PFSK-1 (cell line): ENCODE measurements around the gene CEP55.

Source experiments
- FOXP2 ChIP-seq: optimal IDR thresholded peaks from 2 replicates; pipeline ENCODE3; 2011; ENCODE audit warnings: borderline replicate concordance, control low read depth, inconsistent platforms; ENCODE audit not compliant: insufficient read depth; ENCODE audit errors: extremely low read length, extremely low read depth
- POLR2AphosphoS5 ChIP-seq: IDR thresholded peaks from 2 replicates; pipeline ENCODE4 v1.6.1; 2012; ENCODE audit warnings: low read depth, mild to moderate bottlenecking, control low read depth, low read length, moderate library complexity
- SIN3A ChIP-seq: IDR thresholded peaks from 2 replicates; pipeline ENCODE4 v1.6.1; 2012; ENCODE audit warnings: mild to moderate bottlenecking, low read length, moderate library complexity, borderline replicate concordance; ENCODE audit not compliant: insufficient read depth
- TAF1 ChIP-seq: IDR thresholded peaks from 2 replicates; pipeline ENCODE4 v1.6.1; 2012; ENCODE audit warnings: low read length, control low read depth, borderline replicate concordance; ENCODE audit not compliant: insufficient read depth
- TF ChIP-seq, protein P1 (sequence below), 2 experiments: IDR thresholded peaks; 2 replicates each; pipeline versions ENCODE4 v1.6.1 to v1.8.0; 2011 to 2012; ENCODE audit warnings: low read depth in 2 of 2, low read length in 2 of 2, control low read depth in 1 of 2, inconsistent platforms in 1 of 2, mild to moderate bottlenecking in 1 of 2, moderate library complexity in 1 of 2; ENCODE audit not compliant: insufficient read depth in 1 of 2

Gene CEP55

DNA sequence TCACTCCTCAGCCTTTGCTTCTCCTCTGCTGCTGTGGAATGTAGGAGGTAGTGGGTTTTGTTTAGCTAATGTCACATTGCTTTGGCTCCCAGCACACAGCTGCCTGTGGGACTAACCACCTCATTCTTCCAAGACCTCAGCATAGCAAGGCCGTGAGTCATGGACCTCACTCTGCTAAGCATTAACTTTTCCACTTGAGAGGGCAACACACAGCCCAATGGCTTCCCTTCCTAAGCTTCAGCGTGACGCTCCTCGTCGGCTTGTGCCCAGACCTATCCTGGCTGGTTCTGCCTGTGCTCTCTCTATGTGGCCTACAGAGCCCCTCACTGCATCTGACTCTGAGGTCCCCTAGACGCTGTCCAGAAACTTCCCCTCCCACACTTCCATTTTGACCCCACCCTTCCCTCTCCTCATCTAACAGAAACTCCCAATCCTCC, 37.6 kb upstream of the CEP55 start:
- TF ChIP-seq SIN3A (no peak), POLR2AphosphoS5 (no peak), FOXP2 (no peak)
- TF ChIP-seq, protein P1, sequence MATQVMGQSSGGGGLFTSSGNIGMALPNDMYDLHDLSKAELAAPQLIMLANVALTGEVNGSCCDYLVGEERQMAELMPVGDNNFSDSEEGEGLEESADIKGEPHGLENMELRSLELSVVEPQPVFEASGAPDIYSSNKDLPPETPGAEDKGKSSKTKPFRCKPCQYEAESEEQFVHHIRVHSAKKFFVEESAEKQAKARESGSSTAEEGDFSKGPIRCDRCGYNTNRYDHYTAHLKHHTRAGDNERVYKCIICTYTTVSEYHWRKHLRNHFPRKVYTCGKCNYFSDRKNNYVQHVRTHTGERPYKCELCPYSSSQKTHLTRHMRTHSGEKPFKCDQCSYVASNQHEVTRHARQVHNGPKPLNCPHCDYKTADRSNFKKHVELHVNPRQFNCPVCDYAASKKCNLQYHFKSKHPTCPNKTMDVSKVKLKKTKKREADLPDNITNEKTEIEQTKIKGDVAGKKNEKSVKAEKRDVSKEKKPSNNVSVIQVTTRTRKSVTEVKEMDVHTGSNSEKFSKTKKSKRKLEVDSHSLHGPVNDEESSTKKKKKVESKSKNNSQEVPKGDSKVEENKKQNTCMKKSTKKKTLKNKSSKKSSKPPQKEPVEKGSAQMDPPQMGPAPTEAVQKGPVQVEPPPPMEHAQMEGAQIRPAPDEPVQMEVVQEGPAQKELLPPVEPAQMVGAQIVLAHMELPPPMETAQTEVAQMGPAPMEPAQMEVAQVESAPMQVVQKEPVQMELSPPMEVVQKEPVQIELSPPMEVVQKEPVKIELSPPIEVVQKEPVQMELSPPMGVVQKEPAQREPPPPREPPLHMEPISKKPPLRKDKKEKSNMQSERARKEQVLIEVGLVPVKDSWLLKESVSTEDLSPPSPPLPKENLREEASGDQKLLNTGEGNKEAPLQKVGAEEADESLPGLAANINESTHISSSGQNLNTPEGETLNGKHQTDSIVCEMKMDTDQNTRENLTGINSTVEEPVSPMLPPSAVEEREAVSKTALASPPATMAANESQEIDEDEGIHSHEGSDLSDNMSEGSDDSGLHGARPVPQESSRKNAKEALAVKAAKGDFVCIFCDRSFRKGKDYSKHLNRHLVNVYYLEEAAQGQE (IDR thresholded peaks at IDR 0.05; ENCODE audit: insufficient read depth in 1 of 2, low read depth in 2 of 2, low read length in 2 of 2): no peak

DNA sequence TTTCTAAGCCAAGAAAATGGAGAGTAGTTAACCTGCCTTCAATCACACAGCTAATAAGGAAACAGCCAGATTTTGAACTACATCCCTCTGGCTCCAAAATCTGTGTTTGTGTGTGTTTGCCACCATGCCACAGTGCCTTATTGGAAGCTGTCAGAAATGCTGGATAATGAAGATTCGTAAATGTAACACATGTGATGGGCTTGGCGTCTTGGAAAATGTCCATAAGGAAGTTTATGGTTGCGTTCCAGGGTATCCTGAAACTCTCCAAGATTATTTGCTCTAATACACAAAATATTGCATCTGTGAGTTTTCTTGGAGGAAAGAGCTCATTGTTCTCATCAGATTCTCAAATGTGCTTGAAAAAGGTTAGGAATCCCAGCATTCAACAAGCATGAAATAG, 36.9 kb upstream of the CEP55 start:
- TF ChIP-seq TAF1 (no peak), POLR2AphosphoS5 (no peak), FOXP2 (no peak), SIN3A (no peak)
- TF ChIP-seq, protein P1 (IDR thresholded peaks at IDR 0.05; ENCODE audit: insufficient read depth in 1 of 2, low read depth in 2 of 2, low read length in 2 of 2): no peak

DNA sequence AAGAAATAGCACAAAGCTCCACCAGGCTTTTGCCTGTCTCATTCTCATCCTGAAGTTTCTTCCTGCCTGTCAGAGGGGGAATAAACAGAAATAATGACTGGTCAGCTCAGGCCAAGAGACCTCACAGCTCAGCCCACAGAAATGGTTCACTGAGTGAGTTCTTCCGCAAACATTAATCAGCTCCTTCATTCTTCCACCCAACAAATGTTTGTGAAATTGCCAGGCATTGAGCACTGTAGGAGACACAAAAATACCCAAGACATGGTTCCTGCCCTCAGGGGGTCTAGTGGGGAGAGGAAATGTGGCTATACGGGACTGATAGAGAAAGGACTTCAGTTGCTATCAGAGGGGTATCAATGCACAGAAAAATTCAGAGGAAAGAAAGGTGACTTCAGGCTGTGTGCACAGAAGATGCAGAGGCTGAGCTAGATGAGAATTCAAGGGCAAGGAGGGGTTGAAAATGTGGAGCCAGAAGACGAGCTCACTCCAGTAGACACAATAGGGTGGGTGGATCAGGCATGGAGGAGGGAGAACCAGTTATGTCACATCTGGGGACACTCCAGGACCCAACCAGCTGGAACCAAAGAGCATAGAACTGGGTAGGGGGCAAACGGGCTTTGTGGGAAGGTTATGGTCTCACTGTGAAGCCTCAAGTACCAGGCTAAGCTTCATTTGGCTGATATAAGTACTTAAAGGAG, 35.2 kb upstream of the CEP55 start:
- no peak for TF ChIP-seq SIN3A
- no peak for TF ChIP-seq TAF1
- TF ChIP-seq, protein P1 (IDR thresholded peaks at IDR 0.05; ENCODE audit: insufficient read depth in 1 of 2, low read depth in 2 of 2, low read length in 2 of 2): no peak
- TF ChIP-seq POLR2AphosphoS5: no peak
- no peak for TF ChIP-seq FOXP2

DNA sequence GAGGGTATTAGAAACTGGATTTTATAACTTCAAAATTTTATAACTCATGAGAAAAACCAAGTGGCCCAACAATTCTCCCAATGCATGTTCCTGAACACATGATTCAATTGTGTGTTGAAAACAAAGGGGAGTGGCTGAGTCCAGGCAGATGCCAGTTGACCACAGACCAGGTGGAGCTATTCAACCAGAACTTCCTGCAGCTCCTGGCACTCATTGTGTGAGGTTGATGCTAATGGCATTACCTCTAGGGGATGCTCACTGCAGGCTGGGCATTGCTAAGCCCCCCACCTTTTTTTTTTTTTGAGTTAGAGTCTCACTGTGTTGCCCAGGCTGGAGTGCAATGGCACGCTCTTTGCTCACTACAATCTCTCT, 34.6 kb upstream of the CEP55 start:
- TF ChIP-seq POLR2AphosphoS5: no peak
- TF ChIP-seq, protein P1 (IDR thresholded peaks at IDR 0.05; ENCODE audit: insufficient read depth in 1 of 2, low read depth in 2 of 2, low read length in 2 of 2): no peak
- TF ChIP-seq TAF1: no peak
- TF ChIP-seq SIN3A: no peak
- no peak for TF ChIP-seq FOXP2
